ENCODE data around the gene LAMA2.

DNA sequence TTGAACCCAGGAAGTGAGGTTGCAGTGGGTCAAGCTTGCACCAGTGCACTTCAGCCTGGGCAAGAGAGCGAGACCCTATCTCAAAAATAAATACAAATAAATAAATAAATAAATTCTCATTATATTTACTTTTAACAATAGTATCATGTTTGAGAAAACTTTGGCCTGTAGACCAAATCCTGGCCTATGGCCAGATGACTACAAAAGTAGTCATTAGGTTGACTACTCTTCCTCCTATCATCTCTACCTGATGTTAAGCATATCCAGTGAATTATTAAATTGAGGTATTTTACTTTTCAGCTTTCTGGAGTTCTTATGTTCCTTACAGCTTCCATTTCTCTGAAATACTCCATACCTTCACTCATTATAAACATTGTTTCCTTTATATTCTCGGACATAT, 280.6 kb downstream of the LAMA2 start:
- TF ChIP-seq, protein P1, sequence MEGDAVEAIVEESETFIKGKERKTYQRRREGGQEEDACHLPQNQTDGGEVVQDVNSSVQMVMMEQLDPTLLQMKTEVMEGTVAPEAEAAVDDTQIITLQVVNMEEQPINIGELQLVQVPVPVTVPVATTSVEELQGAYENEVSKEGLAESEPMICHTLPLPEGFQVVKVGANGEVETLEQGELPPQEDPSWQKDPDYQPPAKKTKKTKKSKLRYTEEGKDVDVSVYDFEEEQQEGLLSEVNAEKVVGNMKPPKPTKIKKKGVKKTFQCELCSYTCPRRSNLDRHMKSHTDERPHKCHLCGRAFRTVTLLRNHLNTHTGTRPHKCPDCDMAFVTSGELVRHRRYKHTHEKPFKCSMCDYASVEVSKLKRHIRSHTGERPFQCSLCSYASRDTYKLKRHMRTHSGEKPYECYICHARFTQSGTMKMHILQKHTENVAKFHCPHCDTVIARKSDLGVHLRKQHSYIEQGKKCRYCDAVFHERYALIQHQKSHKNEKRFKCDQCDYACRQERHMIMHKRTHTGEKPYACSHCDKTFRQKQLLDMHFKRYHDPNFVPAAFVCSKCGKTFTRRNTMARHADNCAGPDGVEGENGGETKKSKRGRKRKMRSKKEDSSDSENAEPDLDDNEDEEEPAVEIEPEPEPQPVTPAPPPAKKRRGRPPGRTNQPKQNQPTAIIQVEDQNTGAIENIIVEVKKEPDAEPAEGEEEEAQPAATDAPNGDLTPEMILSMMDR (IDR thresholded peaks at IDR 0.05; ENCODE audit: low read length): no peak
- TF ChIP-seq EZH2phosphoT487 (IDR thresholded peaks at IDR 0.05; ENCODE audit: low read length): no peak
